Astrocyte of the cerebellum (primary cell): Measurements from ENCODE around the gene ZNF735.
"Not testable (repeated sequence)": the region's sequence is repeated elsewhere in the genome, so short reads cannot be mapped to it uniquely, and the experiment has no call there.

Experiments used
- DNase-seq: peaks from one replicate; pipeline ENCODE4 v3.0.0-alpha.2; 2011; ENCODE audit warnings: low read depth
- H3K4me3 ChIP-seq: 2 replicates; pipeline ENCODE4 v1.5.1; 2011; ENCODE audit warnings: mild to moderate bottlenecking, low read depth, low read length, moderate library complexity
- in situ Hi-C: cut with HindIII; loops from 2 replicates; pipeline ENCODE4 v1.10.0; 2017; ENCODE audit warnings: low sequenced_read_pairs
- TF ChIP-seq, protein P1 (sequence below): IDR thresholded peaks from 2 replicates; pipeline ENCODE4 v1.5.1; 2012; ENCODE audit warnings: low read length, low read depth, moderate library complexity, mild to moderate bottlenecking; ENCODE audit errors: missing control alignments

ZNF735 gene

DNA sequence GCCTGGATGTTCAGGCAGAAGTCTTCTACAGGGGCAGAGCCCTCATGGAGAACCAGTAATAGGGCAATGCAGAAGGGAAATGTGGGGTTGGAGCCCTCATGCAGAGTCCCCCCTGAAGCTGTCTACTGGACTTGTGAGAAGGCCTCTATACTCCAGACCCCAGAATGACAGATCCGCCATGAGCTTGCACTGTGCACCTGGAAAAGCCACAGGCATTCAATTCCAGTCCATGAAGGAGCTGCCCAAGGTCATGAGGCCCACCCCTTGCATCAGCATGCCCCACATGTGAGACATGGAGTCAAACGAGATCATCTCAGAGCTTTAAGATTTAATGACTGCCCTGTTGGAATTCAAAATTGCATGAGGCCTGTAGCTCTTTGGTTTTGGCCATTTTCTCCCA is 16.4 kb downstream of the ZNF735 start:
- no peak overlapping the region for H3K4me3 ChIP-seq
- in situ Hi-C loops, result no loop called here
- TF ChIP-seq, protein P1, sequence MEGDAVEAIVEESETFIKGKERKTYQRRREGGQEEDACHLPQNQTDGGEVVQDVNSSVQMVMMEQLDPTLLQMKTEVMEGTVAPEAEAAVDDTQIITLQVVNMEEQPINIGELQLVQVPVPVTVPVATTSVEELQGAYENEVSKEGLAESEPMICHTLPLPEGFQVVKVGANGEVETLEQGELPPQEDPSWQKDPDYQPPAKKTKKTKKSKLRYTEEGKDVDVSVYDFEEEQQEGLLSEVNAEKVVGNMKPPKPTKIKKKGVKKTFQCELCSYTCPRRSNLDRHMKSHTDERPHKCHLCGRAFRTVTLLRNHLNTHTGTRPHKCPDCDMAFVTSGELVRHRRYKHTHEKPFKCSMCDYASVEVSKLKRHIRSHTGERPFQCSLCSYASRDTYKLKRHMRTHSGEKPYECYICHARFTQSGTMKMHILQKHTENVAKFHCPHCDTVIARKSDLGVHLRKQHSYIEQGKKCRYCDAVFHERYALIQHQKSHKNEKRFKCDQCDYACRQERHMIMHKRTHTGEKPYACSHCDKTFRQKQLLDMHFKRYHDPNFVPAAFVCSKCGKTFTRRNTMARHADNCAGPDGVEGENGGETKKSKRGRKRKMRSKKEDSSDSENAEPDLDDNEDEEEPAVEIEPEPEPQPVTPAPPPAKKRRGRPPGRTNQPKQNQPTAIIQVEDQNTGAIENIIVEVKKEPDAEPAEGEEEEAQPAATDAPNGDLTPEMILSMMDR, result no peak

DNA sequence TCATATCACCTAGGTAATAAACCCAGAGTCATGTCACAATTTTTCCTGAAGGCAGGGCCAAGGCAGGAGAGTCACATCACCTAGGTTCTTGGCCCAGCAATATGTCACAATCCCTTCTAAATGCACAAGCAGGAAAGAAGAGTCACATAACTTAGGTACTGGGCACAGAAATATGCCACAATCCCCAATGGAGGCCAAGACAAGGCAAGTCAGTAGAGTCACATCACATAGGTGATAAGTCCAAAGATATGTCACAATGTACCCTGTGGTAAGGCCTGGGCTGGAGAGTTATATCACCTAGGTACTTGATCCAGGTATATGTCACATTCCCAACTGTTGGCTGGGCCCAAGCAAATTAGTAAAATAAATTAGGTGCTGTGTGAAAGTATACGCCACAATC is 21.2 kb downstream of the ZNF735 start, which contains the start of gene ZNF679:
TSS of gene ZNF679 (plus strand) at position 301 of the 400 bp plus-strand sequence. CDS start 20,644 bp downstream, outside the sequence.
- H3K4me3 ChIP-seq, in situ Hi-C loops, DNase-seq: not testable (repeated sequence)

More for the DNA sequence above, 16.4 kb downstream of the ZNF735 start:
- DNase-seq, result no peak

- no peak overlapping the region for H3K4me3 ChIP-seq
- in situ Hi-C loops, result no loop called here
- TF ChIP-seq, protein P1, result no peak
- DNase-seq, result no peak
These were observed 59.4 kb downstream of the ZNF735 start for GRCh38 chr7:64266341-64266919.
